ENCODE results near the gene ANKFN1.
A peak's percentile ranks its signal among the peaks of the same experiment; 100 is the strongest.

The ANKFN1 gene

DNA sequence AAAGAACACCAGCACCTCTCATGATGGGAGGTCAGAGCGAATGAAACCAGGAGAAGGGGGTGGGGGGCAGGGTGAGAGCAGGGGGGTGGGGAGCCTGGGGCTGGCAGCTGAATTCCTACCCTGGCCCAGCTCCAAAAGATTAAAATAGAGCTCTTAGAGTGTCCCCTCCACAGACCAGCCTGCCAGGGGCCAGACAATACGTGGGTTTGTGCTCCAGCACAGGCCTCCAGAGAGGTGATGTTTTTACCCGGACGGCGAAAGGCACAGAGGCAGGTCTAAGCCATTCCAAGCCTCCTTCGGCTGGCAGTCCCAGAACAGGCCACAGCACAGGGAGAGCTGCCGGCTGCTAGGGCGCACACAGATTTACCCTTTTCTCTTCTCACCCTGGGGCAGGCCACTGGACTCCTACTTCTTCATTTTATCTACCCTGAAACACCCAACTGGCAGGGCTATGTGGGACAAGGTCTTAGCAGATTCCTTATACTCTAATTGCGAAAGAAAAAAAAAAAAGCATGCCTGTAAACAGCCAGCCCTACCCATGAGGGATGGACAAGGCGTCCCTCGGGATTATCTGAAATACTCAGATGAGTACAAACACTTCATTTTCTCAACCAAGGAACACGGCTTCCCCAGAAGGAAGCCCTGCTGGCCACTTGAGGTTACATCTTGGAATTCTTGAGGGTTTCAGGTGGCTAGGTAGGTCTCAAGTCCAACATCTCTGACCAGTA is 368.3 kb downstream of the ANKFN1 start:
- DNase-seq: no peak

DNA sequence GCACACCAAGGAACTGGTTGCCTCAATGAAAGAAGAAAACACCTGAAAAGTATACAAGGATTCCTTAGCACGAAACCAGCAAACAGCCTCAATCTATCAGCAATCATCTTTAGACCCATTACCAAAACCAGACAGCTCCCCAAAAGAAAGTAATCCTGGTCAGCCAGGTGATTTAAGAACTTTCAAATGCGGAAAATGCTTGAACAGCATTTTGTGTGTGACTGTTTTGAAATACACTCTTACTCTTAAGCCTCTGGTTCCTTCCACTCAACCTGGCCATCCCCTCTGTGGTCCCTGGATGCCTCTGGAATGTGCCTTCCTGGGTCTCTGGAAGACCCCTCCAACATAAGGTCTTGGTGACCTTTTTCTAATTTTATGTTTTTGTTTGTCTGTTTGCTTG is 369.8 kb downstream of the ANKFN1 start:
- no peak for DNase-seq

DNA sequence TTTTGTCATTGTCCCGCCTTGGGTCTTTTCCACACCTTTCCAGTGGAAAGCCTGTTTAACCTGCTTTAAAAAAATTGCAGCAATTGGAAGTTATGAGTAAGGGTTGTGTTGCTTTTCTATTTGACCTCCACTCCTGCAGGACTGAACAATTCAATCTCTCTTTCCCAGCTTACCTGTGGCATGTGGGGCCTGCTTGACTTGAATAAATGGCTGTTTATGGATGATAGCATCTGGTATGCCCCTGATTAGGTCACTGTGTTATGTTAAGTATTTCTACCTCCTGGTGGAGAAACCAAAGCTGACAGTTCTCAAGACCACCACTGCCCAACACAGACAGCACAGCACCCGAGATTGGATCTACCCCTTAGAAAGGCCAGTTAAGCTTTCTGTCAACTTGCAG is 375.4 kb downstream of the ANKFN1 start:
- DNase-seq: no peak

DNA sequence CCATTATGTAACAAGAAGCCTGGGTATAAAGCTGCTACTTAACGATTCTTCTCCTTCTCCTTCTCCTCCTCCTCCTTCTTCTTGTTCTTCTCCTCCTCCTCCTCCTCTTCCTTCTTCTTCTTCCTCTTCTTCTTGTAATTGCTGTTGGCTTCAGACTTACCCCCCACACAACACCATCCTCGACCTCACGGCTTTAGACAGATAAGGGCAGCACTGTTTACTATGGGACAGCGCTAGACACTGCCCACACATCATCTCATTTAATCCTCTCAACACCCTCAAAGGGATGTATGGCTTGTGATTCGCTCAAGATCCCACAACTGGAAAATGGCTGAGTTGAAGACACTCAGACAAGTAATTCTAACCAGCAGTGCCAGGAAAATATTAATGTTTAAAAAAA is 379.7 kb downstream of the ANKFN1 start:
- peak; percentile 9 for DNase-seq

DNA sequence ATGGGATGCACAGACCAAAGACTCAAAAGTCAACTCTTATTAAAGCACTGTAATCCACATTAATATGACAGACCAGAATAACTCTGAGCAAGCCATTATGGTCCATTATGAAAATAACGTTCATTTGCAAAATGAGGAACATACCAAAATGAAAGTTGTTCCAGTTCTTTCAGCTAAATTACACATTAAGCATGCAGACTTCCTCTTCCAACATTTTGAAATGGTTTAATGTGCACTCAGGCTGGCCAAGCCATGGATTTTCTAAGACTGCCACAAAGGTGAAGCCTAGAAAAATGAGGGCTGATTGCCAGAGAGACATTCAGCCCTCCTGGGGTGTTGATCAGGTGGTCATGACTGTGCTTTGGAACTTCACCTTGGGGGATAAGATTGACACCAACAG is 383.5 kb downstream of the ANKFN1 start:
- DNase-seq: peak; percentile 29

DNA sequence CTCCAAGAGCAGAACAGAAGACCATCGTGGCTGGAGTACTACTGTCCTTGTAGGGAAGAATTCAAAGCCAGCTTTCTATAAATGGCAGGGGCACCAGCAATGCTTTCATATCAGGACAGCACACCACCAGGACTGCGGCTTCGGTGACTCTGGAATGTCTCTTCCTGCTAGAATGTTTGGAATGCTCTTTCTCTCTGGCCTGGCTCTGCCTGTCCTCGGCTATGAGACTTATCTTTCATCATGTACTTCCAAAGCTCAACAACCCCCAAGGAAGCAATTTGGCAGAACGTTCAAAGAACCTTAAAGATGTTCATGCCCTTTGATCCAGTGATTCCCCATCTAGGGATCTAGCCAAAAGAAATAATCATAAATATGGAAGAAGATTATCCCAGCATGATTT is 387.6 kb downstream of the ANKFN1 start:
- DNase-seq: no peak

DNA sequence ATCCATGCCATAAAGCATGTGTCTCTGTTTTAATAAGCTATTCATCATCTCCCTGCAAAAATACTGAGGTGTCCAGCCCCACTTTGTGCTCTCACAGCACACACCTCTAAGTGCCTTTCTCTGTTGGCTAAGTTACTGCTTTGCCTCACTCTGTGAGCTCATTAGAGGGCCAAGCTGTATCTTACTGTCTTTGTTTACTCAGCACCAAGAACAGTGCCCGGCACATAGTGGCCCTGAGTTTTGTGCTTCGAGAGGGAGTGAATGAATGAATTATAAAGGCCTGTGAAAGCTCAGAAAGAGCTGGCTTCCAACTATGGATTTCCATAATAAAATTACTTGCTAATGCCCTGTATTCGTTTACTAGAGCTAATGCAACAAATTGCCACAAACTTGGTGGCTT is 390.0 kb downstream of the ANKFN1 start:
- DNase-seq: no peak

DNA sequence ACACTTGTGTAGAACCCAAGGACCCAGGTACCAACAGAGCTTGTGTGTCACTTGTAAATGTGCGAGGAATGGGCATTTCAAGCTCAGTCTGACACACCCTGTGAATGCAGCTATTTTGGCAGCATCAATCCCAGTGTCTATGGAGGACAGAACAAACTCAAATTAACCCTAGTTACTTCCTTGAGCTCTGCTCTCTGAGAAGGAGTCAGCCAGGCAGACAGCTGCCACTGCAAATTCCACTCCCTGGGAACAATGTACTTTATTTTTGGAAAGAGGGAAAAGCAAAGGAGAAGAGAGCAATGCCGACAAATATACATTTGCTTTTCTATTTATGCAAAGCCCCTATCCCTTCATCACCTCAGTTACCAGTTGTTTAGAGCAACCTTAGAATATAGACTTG is 391.8 kb downstream of the ANKFN1 start:
- DNase-seq: no peak

DNA sequence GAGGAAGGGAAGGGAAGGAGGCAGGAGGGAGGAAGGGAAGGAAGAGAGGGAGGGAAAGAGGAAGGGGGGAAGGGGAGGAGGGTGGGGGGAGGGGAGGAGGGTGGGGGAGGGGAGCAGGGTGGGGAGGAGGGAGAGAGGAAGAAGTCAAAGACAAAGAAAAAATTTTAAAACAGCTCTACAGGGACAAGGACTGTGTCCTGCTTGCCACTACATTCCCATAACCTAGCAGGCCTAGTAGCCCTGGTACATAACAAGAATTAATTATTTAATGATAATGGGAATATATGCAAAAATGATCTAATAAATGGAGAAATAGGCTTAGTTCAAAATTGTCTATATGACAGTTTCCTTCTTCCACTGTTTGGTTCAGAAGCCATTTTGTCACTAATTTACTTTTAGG is 392.7 kb downstream of the ANKFN1 start:
- no peak for DNase-seq

DNA sequence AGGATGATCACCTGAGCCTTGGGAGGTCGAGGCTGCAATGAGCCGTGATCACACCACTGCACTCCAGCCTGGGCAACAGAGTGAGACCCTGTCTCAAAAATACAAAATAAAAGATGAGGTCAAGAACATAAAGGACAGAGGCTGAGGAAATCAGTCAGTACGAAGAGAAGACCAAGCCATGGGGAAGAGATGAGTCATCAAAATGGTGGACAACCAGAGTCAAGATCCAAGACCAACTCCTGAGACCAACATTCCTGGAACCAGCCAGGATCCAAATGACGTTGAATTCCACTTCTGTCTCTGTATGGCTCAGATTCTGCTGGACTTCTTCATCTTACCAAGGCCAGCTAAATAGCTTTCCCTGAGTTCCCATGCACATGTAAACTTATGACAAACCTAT is 395.4 kb downstream of the ANKFN1 start:
- no peak for DNase-seq

DNA sequence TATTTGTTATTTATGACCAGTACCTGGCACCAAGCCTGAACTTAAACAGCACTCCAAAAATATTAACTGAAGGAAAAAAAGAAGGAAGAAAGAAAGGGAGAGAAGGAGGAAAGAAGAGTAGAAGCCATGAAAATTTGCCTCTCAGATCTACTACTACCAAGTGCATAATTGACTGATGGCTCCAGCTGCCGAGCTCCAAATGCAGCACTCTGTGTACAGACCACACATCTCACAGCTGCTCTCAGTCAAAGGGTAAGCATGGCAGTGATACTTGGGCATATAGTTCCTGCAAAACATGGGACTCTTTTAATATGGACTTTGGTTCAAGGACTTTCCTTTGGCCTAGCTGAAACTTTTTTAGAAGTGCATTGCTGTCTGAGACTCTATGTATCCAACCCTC is 396.2 kb downstream of the ANKFN1 start:
- DNase-seq: no peak

DNA sequence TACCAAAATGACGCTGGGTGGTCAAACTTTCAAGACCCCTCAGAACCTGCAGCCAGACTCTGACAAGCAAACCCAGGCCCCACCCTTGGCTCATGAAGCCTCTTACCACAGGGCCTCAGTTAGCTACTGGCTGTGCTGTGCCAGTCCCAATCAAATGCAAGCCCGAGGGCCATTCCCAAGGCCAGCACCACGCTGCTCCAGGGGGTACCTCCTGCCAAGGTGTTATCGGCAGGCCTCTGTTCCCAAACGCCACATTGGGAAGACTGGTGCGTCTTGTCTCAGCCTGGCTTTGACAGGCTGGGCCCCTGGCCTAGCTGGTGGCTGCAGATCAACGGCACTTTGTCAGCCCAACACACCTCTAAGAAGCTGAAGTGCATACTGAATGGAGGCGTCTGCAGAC is 404.4 kb downstream of the ANKFN1 start:
- no peak for DNase-seq

DNA sequence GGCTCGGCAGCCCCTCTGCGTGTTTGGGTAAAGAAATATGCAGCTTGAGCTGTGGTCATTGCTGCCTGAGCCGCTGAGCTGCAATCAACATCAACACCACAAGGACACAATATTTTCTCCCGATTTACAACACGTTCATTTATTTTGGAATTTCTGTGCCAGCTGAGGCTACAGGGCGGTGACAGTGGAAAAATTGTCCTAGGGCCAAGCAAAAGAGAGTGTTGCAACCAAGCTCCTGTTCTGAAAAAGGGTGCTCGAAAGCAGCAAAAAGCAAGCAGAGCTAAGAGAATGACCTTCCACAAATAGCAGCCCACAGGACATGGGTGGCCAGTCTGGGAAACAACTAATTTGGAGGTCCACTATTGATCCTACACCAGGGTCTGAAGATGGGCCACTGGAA is 404.8 kb downstream of the ANKFN1 start:
- DNase-seq: no peak
